Spleen (tissue), 7 donors: ENCODE data around the gene ZMIZ1.

ENCODE experiments used
- CTCF ChIP-seq, 11 experiments: fragments of 200-600 bp in 7 of 11; fragments of 450-650 bp in 4 of 11; sonication (generic) in 4 of 11; IDR thresholded peaks in 8 of 11; conservative IDR thresholded peaks in 3 of 11; 1 replicate in 7 of 11; 2 replicates in 4 of 11; pipeline versions ENCODE4 v1.4.0 to v1.8.0; 2016 to 2021; ENCODE audit warnings: antibody characterized with exemption in 11 of 11, inconsistent platforms in 4 of 11, mild to moderate bottlenecking in 1 of 11
- POLR2A ChIP-seq, 3 donors: fragments of 450-650 bp; IDR thresholded peaks; one replicate each; pipeline ENCODE4 v1.5.1; 2017; ENCODE audit warnings: antibody characterized with exemption in 3 of 3, mild to moderate bottlenecking in 1 of 3
- POLR2AphosphoS5 ChIP-seq, 3 donors: sonication (generic); formaldehyde crosslinking; IDR thresholded peaks; one replicate each; pipeline ENCODE4 v1.5.1; 2017; ENCODE audit warnings: antibody characterized with exemption in 3 of 3
- donor health status: DM: no; HTN: no; CAD: no; lungs with moderate emphysema.
- donor health status: DM: no; HTN: no; CAD: no.
- donor health status: DM: no; HTN: no; CAD: no.

GRCh38 chr10:79354141-79354540 is 285.4 kb downstream of the ZMIZ1 start:
- no peak for TF ChIP-seq CTCF (IDR thresholded peaks at IDR 0.05 in 8 of 11, conservative IDR thresholded peaks at IDR 0.05 in 3 of 11)
- no peak for TF ChIP-seq POLR2A (IDR thresholded peaks at IDR 0.05)
- no peak for TF ChIP-seq POLR2AphosphoS5 (IDR thresholded peaks at IDR 0.05)
